ELR (cell line): ENCODE data around the gene AADACL3.
"Not testable (repeated sequence)": the region's sequence is repeated elsewhere in the genome, so short reads cannot be mapped to it uniquely, and the experiment has no call there.

Source experiments
- DNase-seq: peaks from one replicate; pipeline ENCODE4 v3.0.0-alpha.2; 2015; ENCODE audit warnings: low read depth

AADACL3 gene

DNA sequence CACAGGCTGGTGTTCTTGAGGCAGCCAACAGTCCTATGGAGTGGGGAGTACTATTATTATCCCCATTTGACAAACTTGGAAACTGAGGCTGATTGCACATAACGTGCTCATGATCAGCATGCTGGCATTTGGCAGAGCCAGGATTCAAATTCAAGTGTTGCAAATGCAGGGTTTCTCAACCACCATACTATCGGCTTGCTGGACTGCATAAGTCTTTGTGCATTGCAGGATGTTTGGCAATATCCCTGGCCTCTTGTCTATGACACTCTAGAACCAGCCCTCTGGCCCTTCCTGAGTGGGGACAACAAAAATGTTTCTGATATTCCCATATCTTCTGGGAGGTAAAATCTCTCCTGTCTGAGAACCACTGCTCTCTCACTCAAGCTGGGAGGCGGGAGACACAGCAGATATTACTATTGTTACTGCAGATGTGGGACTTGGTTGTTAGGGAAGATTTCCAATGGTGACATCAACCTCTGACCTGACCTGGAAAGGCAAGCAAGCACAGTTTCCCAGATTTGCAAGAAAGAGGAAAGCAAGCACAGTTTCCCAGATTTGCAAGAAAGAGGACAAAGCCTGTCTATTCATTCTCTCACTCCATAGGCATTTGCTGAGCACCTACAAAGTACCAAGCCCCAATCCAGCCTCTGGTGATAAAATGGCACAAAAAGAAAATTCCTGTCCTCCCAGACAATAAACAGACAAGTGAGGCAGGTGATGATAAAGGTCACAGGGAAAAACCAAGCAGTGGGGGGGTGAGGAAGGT is 1.0 kb upstream of the AADACL3 start:
- DNase-seq, result no peak

DNA sequence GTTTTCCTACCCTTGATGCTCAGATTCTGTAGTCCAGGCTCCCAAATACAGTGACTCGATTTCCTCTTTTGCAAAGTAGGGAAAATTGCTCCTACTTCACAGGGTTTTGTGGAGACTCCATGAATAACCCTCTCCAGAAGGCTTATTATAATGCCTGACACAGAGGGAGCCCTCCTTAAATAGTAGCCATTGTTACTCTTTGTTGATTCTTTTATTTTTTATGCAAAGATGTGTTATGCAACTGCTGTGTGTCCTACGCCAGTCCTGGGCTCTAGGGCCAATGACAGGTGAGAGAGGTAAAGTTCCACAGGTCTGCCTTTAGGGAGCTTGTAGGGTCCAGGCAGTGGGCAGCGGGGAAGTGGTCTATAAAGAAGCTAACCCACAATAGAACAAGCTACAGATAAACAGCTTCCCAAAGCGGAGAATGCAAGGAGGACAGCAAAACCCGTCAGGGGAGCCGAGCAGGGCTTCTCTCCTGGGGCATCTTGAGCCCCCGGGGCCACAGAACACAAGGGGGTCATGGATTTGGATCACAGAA is 1.5 kb downstream of the AADACL3 start:
- no peak for DNase-seq

DNA sequence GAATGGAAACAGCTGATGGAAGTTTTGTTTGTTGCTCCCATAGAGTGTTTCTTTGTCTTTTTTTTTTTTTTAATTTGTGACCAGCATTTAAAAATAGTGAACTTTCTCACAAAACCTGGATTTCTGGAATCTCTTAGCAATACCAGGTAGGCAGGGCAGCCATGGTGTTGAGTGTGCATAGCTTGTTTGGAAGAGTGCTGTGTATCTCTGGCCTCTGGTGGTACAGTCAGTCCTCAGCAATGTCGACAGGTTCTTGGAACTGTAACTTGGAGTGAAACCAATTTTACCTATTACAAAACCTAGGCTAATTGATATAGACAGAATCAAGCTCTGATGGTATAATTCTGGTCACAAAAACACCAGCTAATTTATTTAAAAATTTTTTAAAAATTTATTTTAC is 6.7 kb downstream of the AADACL3 start:
- DNase-seq, result no peak

DNA sequence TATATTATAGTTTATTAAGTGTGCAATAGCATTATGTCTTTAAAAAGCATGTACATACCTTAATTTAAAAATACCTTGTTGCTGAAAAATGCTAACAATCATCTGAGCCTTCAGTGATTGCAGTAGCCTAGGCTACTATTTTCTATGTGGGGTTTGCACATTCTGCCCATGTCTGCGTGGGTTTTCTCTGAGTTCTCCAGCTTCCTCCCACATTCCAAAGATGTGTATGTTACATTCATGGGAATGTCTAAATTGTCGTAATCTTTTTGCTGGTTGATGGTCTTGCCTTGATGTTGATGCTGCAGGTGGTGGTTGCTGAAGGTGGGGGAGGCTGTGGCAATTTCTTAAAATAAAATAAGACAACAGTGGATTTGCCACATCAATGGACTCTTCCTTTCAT is 12.5 kb downstream of the AADACL3 start:
- no peak for DNase-seq

DNA sequence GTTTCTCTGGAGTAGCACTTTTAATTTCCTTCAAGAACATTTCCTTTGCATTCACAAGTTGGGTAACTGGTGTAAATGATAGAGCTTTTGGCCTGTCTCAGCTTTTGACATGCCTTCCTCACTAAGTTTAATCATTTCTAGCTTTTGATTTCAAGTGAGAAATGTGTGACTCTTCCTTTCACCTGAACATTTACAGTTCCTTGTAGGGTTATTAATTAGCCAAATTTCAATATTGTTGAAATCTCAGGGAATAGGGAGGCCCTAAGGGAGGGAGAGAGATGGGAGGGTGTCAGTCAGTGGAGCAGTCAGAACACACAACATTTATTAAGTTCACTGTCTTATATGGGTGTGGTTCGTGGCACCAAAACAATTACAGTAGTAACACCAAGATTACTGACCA is 14.2 kb downstream of the AADACL3 start:
- no peak for DNase-seq

DNA sequence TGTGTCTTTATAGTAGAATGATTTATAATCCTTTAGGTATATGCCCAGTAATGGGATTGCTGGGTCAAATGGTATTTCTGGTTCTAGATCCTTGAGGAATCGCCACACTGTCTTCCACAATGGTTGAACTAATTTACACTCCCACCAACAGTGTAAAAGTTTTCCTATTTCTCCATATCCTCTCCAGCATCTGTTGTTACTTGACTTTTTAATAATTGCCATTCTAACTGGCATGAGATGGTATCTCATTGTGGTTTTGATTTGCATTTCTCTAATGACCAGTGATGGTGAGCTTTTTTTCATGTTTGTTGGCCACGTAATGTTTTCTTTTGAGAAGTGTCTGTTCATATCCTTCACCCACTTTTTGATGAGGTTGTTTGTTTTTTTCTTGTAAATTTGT is 15.2 kb downstream of the AADACL3 start:
- DNase-seq, result not testable (repeated sequence)

DNA sequence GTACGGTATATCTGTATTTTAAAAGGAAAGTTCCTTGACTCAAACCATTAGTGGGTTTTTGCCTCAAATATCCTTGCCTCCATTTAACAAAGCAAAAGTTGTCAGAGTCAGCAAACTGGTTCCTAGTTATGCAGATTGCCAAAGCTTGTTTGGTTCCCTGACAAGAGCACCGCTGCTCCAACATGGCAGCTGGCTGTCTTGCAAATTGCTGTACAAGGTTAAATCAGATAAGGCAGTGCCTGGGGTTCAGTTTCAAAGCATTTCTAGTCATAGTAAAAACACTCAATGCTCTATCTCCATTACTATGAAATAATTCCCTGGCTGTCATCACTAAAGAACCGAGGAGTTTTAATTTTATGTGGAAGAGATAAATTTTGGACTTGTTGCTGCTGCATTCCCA is 18.7 kb downstream of the AADACL3 start:
- no peak for DNase-seq

DNA sequence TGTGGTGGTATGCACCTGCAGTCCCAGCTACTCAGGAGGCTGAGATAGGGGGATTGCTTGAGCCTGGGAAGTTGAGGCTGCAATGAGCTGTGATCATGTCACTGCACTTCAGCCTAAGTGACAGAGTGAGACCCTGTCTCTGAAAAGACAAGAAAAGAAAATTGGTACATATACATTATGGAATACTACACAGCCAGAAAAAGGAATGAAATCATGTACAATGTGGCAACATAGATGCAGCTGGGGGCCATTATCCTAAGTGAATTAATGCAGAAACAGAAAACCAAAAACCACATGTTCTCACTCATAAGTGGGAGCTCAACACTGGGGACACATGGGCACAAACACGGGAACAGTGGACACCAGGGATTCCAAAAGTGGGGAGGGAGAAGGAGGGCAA is 23.0 kb downstream of the AADACL3 start:
- DNase-seq, result no peak

DNA sequence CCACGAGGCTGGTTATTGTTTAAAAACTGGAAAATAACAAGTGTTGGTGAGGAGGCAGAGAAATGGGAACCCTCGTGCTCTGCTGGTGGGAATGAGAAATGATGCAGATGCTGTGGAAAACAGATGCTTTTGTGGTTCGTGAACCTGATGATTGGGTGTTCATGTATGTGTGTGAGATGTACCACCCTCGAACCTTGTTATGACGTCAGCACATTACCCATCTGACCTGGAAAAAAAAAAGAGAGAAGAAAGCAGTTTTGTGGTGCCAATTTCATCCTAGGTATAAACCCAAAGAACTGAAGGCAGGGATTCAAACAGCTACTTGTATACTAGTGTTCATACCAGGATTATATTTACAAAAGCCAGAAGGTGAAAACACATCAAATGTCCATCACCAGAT is 23.7 kb downstream of the AADACL3 start:
- no peak for DNase-seq

DNA sequence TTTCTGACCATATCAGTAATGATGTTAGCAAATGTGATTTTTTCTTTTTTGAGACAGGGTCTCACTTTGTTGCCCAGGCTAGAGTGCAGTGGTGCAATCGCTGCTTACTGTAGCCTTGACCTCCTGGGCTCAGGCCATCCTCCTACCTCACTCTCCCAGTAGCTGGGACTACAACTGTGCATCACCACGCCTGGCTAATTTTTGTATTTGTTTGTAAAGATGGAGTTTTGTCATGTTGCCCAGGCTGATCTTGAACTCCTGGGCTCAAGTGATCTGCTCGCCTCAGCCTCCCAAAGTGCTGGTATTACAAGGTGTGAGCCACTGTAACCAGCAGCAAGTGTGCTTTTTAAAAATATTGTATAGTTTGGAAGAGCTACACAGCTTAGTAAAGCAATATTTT is 26.0 kb downstream of the AADACL3 start:
- DNase-seq, result no peak

DNA sequence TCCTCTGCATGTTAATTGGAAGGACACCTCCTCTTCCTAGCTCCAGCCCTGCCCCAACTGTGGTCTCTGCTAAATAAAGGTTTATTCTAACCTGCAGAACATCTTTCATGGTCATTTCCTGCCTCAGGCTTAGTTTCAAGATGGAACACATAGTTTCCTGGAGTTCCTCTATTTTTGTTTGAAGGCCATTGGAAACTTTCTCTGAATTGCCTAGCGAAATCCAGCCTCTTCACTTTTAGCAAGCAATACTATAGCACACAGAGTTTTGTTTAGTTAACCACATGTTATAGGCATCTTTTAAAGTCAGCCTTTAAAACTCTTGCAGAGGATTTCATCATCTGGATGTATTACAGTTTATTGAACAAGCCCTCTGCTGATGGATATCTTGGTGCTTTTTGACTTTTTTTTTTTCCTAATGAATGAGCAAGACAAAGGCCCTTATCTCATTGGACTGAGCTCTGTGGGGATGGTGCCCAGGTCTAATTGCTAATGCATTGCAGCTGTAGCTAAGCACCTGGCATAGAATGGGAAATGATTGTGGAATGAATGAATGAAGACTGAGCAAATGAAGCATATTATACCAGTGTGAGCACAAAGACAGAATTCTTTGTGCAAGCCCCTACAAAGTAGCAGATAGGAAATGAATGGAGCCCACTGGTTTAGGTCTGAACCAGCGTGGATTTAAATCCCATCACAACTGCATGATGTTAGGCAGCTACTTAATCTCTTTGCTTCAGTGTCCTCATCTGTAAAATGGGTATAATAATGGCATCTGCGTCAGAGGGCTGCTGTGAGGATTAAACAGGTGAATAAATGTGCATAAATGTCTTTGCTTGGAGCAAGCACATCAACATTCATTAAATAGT is 29.4 kb downstream of the AADACL3 start:
- DNase-seq, result no peak

DNA sequence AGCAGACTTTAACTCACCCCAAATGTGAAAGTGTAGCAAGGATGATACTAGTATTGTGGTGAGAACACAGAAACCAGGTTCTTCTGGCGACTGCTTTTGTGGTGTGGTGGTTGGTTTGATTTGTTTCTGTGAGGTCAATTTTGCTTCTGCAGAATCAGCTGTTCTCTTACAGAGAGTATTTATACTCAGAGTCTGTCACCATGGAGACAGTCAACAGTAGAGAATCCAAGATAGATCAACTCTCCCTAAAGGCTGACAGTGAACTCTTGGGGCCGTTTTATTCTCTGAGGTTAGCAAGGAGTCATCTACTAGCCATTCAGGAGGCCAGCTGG is 30.0 kb downstream of the AADACL3 start, which contains the start of gene CFAP107:
TSS of gene CFAP107 (plus strand) at position 209 of the 332 bp plus-strand sequence. CDS start 231 bp downstream, outside the sequence.
- DNase-seq, result no peak

DNA sequence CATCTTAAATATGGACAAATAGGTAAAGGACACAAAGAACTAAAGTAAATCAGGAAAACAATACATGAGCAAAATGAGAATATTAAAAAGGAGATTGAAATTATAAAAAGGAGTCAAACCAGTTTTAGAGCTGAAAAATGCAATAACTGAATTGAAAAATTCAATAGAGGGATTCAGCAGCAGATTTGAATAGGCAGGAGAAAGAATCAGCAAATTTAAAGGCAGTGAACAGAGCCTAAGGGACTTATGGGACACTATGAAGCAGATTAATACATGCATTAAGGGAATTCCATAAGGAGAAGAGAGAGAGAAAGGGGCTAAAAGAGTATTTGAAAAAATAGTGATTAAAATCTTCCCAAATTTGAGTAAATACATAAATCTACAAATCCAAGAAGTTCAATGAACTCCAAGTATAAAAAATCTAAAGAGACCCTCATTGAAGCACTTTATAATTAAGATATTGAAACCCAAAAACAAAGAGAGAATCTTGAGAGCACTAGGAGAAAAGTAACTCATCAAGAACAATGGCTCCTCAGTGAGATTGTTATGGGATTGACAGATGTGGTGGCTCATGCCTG is 33.0 kb downstream of the AADACL3 start:
- no peak for DNase-seq

DNA sequence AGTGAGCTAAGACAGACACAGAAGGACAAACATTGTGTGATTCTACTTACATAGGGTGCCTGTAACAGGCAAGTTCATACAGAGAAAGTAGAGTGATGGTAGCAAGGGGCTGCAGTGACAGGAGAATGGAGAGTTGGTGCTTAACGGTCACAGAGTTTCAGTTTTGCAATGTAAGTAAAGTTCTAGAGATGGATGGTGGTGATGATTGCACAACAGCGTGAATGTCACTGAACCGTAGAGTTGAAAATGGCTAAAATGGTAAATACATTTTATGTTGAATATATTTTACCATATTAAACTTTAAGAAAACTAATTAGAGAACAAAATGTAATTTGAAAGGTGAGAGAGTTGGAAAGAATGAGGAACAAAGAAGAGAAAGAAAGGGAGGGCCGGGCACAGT is 38.8 kb downstream of the AADACL3 start:
- no peak for DNase-seq

DNA sequence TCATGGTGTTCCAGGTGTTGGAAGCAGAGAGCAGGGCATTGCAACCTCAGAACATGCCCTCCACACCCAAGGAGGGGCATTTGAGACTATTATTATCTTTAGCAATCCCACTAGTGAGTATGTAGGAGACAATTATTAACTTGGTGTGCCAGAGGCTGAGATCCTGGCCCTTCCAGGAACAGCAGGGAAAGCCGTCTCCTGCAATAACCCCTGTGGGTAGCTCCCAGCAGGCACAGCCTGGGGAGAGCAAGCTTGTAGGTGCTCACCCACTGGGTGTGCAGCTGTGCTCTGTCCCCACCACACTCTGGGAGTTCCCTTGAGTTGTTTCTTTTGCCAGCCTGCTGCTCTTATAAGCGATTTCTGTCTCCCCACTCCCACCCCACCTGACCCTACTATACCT is 40.4 kb downstream of the AADACL3 start:
- DNase-seq, result no peak

DNA sequence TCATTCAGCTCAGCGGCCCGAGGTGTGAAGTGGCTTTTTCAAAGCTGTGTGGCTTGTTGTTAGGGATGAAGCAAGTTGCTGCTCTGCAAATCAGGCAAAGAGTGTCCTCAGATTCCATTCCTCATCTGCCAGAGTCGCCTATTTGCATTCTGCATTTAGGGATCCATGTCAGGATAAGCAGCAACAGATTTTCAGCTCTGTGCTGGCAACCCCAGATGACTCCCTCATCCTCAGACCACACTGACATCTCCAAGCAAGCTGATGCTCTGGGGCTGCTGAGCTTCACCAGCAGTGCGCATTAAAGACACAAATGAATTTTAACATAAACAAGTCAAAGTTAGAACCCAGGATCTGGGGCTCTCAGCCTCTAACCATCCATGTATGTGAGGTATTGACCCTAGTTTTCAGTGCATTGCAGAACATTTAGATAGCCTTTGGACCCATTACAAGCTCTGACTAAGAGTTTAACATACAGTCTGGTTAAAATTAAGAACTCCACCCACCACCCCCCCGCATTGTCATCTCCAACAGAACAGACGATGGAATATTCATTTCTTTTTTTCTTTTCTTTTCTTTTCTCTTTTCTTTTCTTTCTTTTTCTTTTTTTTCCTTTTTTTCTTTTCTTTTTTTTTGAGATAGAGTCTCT is 41.0 kb downstream of the AADACL3 start:
- DNase-seq, result no peak

DNA sequence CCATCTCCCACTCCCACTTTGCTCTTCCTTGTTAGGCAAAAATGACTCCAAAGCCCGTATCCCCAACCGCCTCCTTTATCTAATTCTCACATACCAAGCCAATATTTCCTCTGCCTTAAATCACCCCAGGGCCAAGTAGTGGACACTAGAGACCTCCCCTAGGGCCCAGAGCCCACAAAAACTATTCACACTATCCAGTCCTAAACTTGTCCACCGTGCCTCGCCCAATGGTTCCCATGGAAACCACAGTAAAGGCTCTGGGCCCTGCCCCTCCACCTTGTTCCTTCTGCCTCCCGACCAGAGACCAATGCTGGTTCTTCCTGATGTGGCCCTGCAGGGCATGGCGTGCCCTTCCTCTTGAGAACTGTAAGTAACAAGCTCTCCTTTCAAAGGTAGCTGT is 41.9 kb downstream of the AADACL3 start:
- no peak for DNase-seq

DNA sequence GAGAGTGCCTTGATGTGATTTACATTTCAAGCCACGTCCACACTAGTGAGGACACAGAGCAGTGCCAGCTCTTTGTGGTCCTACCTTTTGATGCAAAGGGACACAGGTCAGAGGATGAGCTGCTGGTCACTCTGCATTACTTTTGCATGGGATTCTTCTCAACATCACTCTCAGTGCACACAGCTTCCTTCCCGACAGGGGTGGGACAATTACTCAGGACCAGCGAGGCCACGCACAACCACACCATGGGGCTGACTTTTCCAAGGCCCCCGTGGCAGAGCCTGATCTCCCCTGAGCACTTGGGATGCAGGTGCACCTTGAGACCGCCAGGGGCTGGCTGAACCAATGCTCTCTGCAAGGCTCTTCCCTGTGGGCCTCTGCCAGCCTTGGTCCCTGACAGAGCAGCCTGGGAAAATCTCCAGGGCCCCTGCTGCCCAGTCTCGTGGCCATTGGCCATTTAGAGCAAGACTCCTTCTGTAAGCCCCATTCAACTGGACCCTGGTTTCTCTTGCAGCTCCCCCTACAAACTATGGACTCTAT is 44.4 kb downstream of the AADACL3 start:
- peak; percentile 1 for DNase-seq

DNA sequence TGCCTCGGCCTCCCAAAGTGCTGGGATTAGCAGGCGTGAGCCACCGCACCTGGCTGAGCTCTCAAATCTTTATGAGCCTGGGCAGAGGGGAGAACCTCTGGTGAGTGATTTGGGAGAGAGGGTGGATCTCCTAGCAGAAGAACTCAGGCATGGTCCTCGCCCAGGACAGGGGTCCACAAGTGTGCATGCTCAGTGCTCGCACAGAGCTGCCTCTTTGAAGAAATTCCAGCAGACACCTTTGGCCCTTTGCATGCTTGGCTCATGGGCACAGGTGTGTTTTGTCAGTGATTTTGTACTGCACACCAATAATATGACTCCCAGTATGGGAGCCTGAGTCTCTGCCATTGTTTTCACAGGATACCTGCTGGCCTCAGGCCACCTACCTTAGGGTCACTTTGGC is 45.9 kb downstream of the AADACL3 start:
- no peak for DNase-seq

DNA sequence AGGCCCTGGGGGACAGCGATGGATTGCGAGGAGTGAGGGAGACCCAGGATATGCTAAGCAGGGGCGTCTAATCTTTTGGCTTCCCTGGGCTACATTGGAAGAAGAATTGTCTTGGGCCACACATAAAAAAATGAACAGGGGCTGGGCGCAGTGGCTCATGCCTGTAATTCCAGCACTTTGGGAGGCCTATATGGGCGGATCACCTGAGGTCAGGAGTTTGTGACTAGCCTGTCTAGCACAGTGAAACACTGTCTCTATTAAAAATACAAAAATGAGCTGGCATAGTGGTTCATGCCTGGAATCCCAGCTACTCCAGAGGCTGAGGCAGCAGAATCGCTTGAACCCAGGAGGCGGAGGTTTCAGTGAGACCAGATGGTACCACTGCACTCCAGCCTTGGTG is 46.9 kb downstream of the AADACL3 start:
- DNase-seq, result no peak

DNA sequence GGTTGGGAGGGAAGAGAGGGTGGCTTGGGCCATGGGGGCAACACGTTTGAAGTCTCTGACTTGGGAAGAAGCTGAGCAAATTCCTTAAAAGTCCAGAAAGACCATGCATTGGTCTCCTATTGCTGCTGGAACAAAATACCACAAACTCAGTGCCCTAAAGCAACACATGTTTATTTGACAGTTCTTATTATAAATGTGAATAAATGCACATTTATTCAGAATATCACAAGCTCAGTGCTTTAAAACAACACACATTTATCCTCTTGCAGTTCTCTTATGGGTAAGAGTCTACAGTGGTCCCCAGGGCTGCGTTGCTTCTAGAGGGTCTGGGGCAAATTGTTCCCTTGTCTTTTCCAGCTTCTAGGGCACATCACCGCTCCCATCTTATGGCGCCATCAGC is 47.6 kb downstream of the AADACL3 start:
- DNase-seq, result no peak

DNA sequence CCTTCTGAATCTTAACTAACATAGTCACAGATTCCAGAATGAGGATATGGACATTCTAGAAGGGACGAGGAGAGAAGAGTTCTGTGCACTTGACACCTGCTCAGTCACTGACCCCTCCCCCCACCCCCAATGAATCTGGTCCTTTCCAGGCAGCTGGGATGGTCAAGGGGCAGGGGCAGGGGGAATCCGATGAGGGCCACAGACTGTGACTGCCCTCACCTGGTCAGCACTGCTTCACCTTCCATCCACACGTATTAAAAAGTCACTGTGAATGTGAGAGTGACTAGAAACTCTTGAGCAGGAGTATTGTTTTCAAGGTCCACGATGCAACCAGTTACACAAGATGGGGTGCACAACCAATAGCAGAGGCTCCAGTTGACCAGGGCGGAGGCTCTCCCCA is 48.1 kb downstream of the AADACL3 start:
- no peak for DNase-seq
